ENCODE data around the gene CP.

Gene CP

DNA sequence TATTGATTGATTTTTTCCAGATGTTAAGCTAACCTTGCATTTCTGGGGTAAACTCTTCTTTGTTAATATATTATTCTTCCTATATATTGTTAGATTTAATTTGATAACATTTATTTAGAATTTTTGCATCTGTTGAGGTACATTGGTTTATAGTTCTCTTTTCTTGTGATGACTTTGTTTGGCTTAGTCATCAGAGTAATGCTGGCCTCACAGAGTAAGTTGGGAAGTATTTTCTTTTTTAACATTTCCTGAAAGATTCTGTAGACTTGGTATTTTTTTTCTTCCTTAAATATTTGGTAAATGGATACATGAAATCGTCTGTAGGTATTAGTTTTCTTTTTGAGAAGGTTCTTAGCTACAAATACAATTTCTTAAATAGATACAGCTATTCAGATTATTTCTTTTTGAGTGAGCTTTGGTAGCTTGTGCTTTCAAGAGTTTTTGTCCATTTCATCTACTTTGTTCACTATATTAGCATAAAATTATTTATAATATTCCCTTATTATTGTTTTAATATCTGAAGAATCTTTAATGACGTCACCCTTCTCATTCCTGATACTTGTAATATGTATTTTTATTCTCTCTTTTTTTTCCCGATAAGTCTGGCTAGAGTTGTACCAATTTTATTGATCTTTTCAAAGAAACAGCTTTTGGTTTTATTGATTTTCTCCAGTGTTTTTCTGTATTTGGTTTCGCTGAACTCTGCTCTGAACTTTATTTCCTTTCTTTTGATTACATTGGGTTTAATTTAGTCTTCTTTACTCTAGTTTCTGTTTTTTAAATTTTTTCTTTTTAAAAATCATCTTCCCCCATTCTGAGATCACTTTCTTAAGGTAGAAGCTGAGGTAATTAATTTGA lies 98.7 kb downstream of the CP start:
- DNase-seq (ENCODE audit: low read depth, low spot score): no peak
